Measurements from ENCODE around the gene CFAP53.
A peak's percentile ranks its signal among the peaks of the same experiment; 100 is the strongest.
"Not testable (repeated sequence)": the region's sequence is repeated elsewhere in the genome, so short reads cannot be mapped to it uniquely, and the experiment has no call there.

CFAP53 gene, protein sequence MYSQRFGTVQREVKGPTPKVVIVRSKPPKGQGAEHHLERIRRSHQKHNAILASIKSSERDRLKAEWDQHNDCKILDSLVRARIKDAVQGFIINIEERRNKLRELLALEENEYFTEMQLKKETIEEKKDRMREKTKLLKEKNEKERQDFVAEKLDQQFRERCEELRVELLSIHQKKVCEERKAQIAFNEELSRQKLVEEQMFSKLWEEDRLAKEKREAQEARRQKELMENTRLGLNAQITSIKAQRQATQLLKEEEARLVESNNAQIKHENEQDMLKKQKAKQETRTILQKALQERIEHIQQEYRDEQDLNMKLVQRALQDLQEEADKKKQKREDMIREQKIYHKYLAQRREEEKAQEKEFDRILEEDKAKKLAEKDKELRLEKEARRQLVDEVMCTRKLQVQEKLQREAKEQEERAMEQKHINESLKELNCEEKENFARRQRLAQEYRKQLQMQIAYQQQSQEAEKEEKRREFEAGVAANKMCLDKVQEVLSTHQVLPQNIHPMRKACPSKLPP
- 0.07 to 0.53 (median 0.26) reads per million in 18 experiments for total RNA-seq

DNA sequence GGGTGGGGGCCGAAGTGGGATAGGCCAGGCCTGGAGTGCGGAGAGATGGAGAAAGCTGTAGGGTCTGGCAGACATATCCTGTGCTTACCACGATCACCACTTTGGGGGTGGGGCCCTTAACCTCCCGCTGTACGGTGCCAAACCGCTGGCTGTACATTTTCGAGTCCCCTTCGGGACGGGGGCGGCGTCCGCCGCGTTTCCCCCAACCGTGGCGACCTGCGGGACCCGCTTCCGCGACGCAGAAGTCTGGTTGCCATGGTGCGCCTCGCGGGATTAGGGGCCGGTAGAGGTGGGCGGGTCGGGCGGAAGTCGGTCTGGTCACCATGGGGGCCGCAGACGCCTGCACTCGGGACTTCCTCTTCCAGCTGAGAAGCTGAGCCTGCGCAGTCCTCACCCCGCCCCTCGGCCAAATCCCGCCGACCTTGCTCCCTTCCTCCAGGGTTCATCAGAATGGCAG lies at the start of gene CFAP53:
CFAP53 (minus strand) TSS at position 248 of the 457 bp plus-strand sequence; CDS start at position 157, 91 bp downstream.
- peak; percentile 90 to 95 for DNase-seq

- no peak for DNase-seq
Observed at GRCh38 chr18:50315100-50315871, 49.0 kb upstream of the CFAP53 start.

GRCh38 chr18:50313873-50314460 lies 47.7 kb upstream of the CFAP53 start:
- no peak for DNase-seq

- DNase-seq: peak in 1 of 2 donors; percentile 30
Observed at GRCh38 chr18:50313031-50313607, 46.8 kb upstream of the CFAP53 start.

DNA sequence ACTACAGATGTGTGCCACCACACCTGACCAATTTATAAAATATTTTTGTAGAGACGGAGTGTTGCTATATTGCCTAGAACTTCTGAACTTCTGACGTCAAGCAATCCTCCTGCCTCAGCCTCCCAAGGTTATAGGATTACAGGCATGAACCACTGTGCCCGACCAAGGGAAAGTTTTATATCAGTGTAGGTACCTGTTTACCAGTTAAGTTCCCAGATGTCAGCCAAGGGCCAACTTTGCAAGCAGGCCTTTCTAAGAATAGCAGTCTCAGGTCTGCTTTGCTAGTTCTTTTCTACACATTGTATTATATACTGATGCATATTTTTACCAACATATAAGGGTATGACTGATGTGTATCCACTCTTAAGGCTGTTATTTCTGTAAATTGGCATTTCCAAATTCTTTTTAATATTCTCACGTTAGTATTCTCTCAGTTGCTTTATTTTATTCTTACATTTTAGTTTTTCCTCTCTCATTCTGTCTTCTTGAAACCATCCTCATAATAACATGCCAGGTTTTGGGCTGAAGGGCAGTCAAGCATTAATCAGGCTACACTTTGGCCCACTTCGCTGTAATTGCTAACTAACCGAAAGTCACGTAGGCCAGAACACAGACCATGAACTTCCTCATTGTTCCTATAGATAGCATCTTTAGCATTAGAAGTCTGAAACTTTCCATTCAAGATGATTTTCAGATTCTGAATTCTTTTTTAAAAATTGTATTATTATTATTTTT lies 46.2 kb upstream of the CFAP53 start:
- no peak for DNase-seq

GRCh38 chr18:50311650-50312049 lies 45.4 kb upstream of the CFAP53 start:
- peak; percentile 10 to 19 for DNase-seq

- no peak for DNase-seq
Observed at GRCh38 chr18:50310080-50310479, 43.8 kb upstream of the CFAP53 start.

- DNase-seq: peak in 1 of 2 donors; percentile 10
Observed at GRCh38 chr18:50308851-50309250, 42.6 kb upstream of the CFAP53 start.

DNA sequence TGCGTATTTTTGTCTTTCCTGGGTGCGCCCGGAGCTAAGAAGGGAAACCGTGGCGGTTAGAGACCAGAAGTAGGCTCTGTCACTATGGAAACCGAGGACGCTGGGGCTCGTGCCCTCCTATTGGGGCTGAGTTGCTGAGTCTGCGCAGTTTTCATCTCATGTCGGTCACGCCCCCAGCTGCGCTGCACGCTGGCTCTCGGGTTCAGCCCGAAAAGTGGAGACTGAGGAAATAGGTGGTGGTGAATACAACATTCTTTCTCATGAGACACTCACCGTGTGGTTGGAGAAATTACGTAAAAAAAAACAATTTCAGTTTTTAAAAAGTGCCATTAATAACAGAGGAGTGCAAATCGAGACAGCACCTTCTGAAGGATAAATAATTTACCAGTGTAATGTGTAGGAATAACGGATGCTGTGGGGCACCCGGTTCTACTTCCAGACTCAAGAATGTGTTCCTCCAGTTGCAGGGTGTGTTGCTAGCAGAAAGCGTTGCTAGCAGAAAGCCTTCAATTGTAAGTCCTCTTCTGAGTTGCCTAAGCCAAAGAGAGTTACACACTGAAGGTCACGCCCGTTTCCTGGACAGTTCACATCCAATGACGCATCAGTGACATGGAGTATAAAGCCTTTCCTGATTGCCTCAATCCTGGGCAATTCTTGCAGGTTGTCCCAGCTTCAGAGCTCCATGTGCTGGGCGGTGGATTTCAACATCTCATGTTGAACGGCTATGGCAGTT lies 41.6 kb upstream of the CFAP53 start:
- peak; percentile 99 to 100 for DNase-seq

DNA sequence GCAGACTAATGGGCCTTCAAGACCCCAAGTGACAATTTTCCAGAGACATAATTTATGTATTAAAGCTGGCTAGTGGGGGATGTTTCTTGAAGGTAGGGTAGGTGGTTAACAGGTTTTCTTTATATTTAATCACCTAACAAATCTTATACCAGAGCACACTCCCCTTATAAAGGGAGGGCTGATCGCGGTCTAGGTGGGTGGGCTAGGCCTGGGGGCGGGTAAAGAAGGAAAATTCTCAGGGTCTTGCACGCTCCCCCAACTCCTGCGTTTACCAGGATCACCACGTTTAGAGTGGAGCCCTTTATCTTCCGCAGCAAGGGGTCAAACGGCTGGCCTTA lies 41.1 kb upstream of the CFAP53 start:
- no peak for DNase-seq

DNA sequence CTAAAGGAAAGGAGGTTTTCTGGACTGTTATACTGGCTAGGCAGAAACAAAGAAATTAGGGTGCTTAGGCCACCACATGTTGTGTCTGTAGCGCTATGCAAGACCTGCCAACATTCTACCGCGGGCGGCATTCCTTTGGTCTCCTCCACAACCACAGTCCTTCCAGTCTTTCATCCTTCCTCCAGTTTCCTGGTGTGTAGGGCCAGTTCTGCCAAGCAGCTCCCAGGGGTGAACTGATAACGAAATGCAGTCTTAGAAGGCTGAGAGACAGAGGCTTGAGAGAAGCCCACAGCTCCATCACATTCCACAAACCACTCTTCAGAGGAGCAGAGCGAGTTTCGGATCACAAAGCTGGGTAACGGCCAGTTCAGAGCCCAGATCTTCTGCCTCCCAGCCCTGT lies 40.6 kb upstream of the CFAP53 start:
- no peak for DNase-seq

DNA sequence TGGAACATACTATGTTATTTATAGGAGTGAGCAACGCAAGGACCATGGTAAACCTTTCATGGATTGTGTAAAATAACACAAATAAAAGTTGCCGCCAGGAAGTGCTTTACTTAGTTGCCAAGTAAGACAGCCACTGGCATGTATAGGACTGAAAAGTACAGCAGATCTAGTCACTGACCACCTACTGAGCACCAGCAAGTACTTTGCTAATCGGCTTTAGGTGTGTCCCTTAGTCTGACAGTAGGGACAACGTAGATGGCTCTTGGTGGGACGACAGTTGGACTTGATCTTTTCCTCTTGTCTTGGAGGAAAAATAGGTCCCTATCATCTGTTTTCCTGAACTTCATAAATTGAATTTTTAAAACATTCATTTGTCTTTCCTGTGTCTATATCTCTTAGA lies 34.8 kb upstream of the CFAP53 start:
- no peak for DNase-seq

- no peak for DNase-seq
Observed at GRCh38 chr18:50299626-50300388, 33.5 kb upstream of the CFAP53 start.

- DNase-seq: no peak
Observed at GRCh38 chr18:50298443-50299284, 32.4 kb upstream of the CFAP53 start.

- DNase-seq: peak; percentile 89 to 91
Observed at GRCh38 chr18:50297621-50298442, 31.5 kb upstream of the CFAP53 start.

GRCh38 chr18:50293039-50293438 lies 26.7 kb upstream of the CFAP53 start:
- DNase-seq: no peak

- peak; percentile 54 to 80 for DNase-seq
Observed at GRCh38 chr18:50289108-50289443, 22.8 kb upstream of the CFAP53 start.

DNA sequence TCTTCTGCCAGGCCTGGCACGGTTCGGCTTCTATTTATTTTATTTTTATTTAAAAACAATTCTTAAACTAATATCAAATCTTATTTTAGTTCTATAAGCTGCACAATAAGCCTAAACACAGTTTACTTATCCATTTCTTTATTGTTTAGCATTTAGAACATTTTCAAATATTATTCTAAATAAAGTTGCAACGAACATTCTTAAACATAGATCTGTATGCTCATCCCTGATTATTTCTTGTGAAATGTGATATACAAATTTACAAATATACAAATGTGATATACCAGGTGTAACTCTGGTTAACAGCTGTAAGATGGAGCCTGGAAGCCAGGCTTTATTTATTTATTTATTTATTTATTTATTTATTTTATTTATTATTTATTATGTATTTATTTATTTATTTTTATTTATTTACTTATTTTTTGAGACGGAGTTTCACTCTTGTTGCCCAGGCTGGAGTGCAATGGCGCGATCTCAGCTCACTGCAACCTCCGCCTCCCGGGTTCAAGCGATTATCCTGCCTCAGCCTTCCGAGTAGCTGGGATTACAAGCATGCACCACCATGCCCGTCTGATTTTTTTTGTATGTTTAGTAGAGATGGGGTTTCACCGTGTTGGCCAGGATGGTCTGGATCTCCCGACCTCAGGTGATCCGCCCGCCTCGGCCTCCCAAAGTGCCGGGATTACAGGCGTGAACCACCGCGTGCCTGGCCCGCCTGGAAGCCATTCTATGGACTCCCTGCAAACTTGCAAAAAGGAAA lies 22.2 kb upstream of the CFAP53 start:
- DNase-seq: not testable (repeated sequence)
